Adipocyte (in vitro differentiated cells): ENCODE measurements around the gene NOC2L.

ENCODE experiments used
- DNase-seq: peaks from one replicate; pipeline ENCODE4 v3.0.0-alpha.2; 2015; ENCODE audit warnings: low read depth
- H3K27me3 ChIP-seq: replicated peaks from 2 replicates; pipeline ENCODE4 v1.7.0; 2013; ENCODE audit warnings: mild to moderate bottlenecking, low read length, moderate library complexity; ENCODE audit not compliant: control insufficient read depth, insufficient read depth
- H3K36me3 ChIP-seq: 2 replicates; pipeline ENCODE4 v1.7.0; 2013; ENCODE audit warnings: low read length, mild to moderate bottlenecking, moderate library complexity; ENCODE audit not compliant: control insufficient read depth, insufficient read depth, severe bottlenecking
- H3K4me1 ChIP-seq: 2 replicates; pipeline ENCODE4 v1.7.0; 2013; ENCODE audit warnings: mild to moderate bottlenecking, low read length, moderate library complexity; ENCODE audit not compliant: control insufficient read depth, insufficient read depth
- H3K4me3 ChIP-seq: 2 replicates; pipeline ENCODE4 v1.7.0; 2013; ENCODE audit warnings: mild to moderate bottlenecking, low read length, moderate library complexity
- H3K9ac ChIP-seq: 2 replicates; pipeline ENCODE4 v1.7.0; 2013; ENCODE audit warnings: mild to moderate bottlenecking, low read length, moderate library complexity
- H3K9me3 ChIP-seq: 2 replicates; pipeline ENCODE4 v1.7.0; 2013; ENCODE audit warnings: mild to moderate bottlenecking, low read length, moderate library complexity; ENCODE audit not compliant: control insufficient read depth

NOC2L gene

GRCh38 chr1:920010-920409 lies 39.0 kb downstream of the NOC2L start:
- no peaks in the 10 kb centered on the region for H3K9me3 ChIP-seq
- no peaks in the 10 kb centered on the region for H3K27me3 ChIP-seq
- H3K36me3 ChIP-seq, result no peaks in the 10 kb centered on the region
- H3K4me3 ChIP-seq, result no peak overlapping the region
- peaks cover 44% of the 10 kb centered on the region for H3K4me1 ChIP-seq
- no peak overlapping the region for H3K9ac ChIP-seq
- no peak for DNase-seq

GRCh38 chr1:919271-919872 lies 39.7 kb downstream of the NOC2L start:
- peaks cover under 1% of the 10 kb centered on the region for H3K27me3 ChIP-seq
- H3K9ac ChIP-seq, result no peak overlapping the region
- no peak overlapping the region for H3K4me3 ChIP-seq
- peaks cover 44% of the 10 kb centered on the region for H3K4me1 ChIP-seq
- H3K36me3 ChIP-seq, result no peaks in the 10 kb centered on the region
- no peaks in the 10 kb centered on the region for H3K9me3 ChIP-seq
- DNase-seq, result no peak

GRCh38 chr1:918843-919242 lies 40.2 kb downstream of the NOC2L start:
- H3K36me3 ChIP-seq, result no peaks in the 10 kb centered on the region
- no peaks in the 10 kb centered on the region for H3K9me3 ChIP-seq
- H3K4me1 ChIP-seq, result peaks cover 44% of the 10 kb centered on the region
- DNase-seq, result no peak
- H3K9ac ChIP-seq, result no peak overlapping the region
- no peak overlapping the region for H3K4me3 ChIP-seq
- peaks cover 4% of the 10 kb centered on the region for H3K27me3 ChIP-seq

GRCh38 chr1:918353-918752 lies 40.7 kb downstream of the NOC2L start:
- H3K36me3 ChIP-seq, result no peaks in the 10 kb centered on the region
- no peak overlapping the region for H3K9ac ChIP-seq
- no peak for DNase-seq
- peaks cover 43% of the 10 kb centered on the region for H3K4me1 ChIP-seq
- peaks cover 4% of the 10 kb centered on the region for H3K27me3 ChIP-seq
- no peak overlapping the region for H3K4me3 ChIP-seq
- no peaks in the 10 kb centered on the region for H3K9me3 ChIP-seq

GRCh38 chr1:917466-918091 lies 41.5 kb downstream of the NOC2L start:
- no peaks in the 10 kb centered on the region for H3K36me3 ChIP-seq
- H3K9me3 ChIP-seq, result no peaks in the 10 kb centered on the region
- no peak overlapping the region for H3K4me3 ChIP-seq
- H3K9ac ChIP-seq, result no peak overlapping the region
- no peak for DNase-seq
- H3K27me3 ChIP-seq, result peaks cover 4% of the 10 kb centered on the region
- H3K4me1 ChIP-seq, result peaks cover 35% of the 10 kb centered on the region

- H3K9ac ChIP-seq, result no peak overlapping the region
- peaks cover 35% of the 10 kb centered on the region for H3K4me1 ChIP-seq
- DNase-seq, result no peak
- H3K9me3 ChIP-seq, result no peaks in the 10 kb centered on the region
- peaks cover 4% of the 10 kb centered on the region for H3K27me3 ChIP-seq
- H3K4me3 ChIP-seq, result no peak overlapping the region
- H3K36me3 ChIP-seq, result no peaks in the 10 kb centered on the region
These were observed 42.0 kb downstream of the NOC2L start for GRCh38 chr1:917076-917459.

- Histone ChIP-seq H3K27me3 (peaks cover 4% of the 10 kb centered on the region), H3K4me1 (peaks cover 32% of the 10 kb centered on the region), H3K9ac (no peak overlapping the region), H3K36me3 (no peaks in the 10 kb centered on the region), H3K9me3 (no peaks in the 10 kb centered on the region), H3K4me3 (no peak overlapping the region)
- no peak for DNase-seq
These were observed 42.6 kb downstream of the NOC2L start for GRCh38 chr1:916173-917075.

GRCh38 chr1:915295-916172 lies 43.5 kb downstream of the NOC2L start:
- no peaks in the 10 kb centered on the region for H3K9me3 ChIP-seq
- peaks cover 30% of the 10 kb centered on the region for H3K4me1 ChIP-seq
- no peak for DNase-seq
- H3K36me3 ChIP-seq, result no peaks in the 10 kb centered on the region
- peaks cover 4% of the 10 kb centered on the region for H3K27me3 ChIP-seq
- no peak overlapping the region for H3K9ac ChIP-seq
- H3K4me3 ChIP-seq, result no peak overlapping the region

- no peak for DNase-seq
- no peaks in the 10 kb centered on the region for H3K9me3 ChIP-seq
- peaks cover 32% of the 10 kb centered on the region for H3K4me1 ChIP-seq
- H3K36me3 ChIP-seq, result no peaks in the 10 kb centered on the region
- no peak overlapping the region for H3K4me3 ChIP-seq
- H3K9ac ChIP-seq, result no peak overlapping the region
- peaks cover 4% of the 10 kb centered on the region for H3K27me3 ChIP-seq
These were observed 44.2 kb downstream of the NOC2L start for GRCh38 chr1:914891-915280.

- DNase-seq, result no peak
- no peaks in the 10 kb centered on the region for H3K36me3 ChIP-seq
- peaks cover 4% of the 10 kb centered on the region for H3K27me3 ChIP-seq
- H3K9ac ChIP-seq, result no peak overlapping the region
- H3K4me1 ChIP-seq, result peaks cover 32% of the 10 kb centered on the region
- no peaks in the 10 kb centered on the region for H3K9me3 ChIP-seq
- no peak overlapping the region for H3K4me3 ChIP-seq
These were observed 44.7 kb downstream of the NOC2L start for GRCh38 chr1:914131-914890.
